HL-60 (cell line): ENCODE results near the gene ARL13B.

ENCODE experiments used
- DNase-seq, 2 experiments: peaks; one replicate each; pipeline ENCODE4 v3.0.0-alpha.2; 2010 to 2020; ENCODE audit warnings: low read depth in 1 of 2, low spot score in 1 of 2
- H3K27ac ChIP-seq: fragments of 250-450 bp; sonication (Bioruptor Pico); replicated peaks from 2 replicates; pipeline ENCODE4 v1.5.1; 2020; ENCODE audit warnings: mild to moderate bottlenecking, moderate library complexity
- H3K27me3 ChIP-seq: fragments of 250-450 bp; sonication (Bioruptor Pico); 2 replicates; pipeline ENCODE4 v1.5.1; 2021; ENCODE audit warnings: mild to moderate bottlenecking, moderate library complexity; ENCODE audit not compliant: insufficient read depth, poor library complexity, severe bottlenecking
- H3K4me3 ChIP-seq: replicated peaks from 2 replicates; pipeline ENCODE4 v1.5.1; 2011; ENCODE audit warnings: mild to moderate bottlenecking, control low read depth, low read length; ENCODE audit not compliant: insufficient read depth
- GABPA ChIP-seq: IDR thresholded peaks from 2 replicates; pipeline ENCODE4 v1.6.1; 2012; ENCODE audit warnings: low read depth
- POLR2AphosphoS5 ChIP-seq: IDR thresholded peaks from 2 replicates; pipeline ENCODE4 v1.6.1; 2012; ENCODE audit warnings: low read depth
- REST ChIP-seq: IDR thresholded peaks from 2 replicates; pipeline ENCODE4 v1.6.1; 2012; ENCODE audit warnings: low read depth; ENCODE audit not compliant: insufficient replicate concordance
- SPI1 ChIP-seq: IDR thresholded peaks from 2 replicates; pipeline ENCODE4 v1.6.1; 2012; ENCODE audit warnings: low read depth, mild to moderate bottlenecking, borderline replicate concordance
- TF ChIP-seq, protein P1 (sequence below): IDR thresholded peaks from one replicate; pipeline ENCODE4 v1.5.1; 2011; ENCODE audit warnings: low read length, control low read depth, inconsistent platforms; ENCODE audit not compliant: insufficient read depth

Gene ARL13B

GRCh38 chr3:94050546-94050945 is 70.6 kb downstream of the ARL13B start:
- Histone ChIP-seq H3K4me3 (no peak overlapping the region), H3K27ac (no peak overlapping the region), H3K27me3 (no peaks in the 10 kb centered on the region)
- DNase-seq = no peak
- TF ChIP-seq REST = no peak
- TF ChIP-seq, protein P1, sequence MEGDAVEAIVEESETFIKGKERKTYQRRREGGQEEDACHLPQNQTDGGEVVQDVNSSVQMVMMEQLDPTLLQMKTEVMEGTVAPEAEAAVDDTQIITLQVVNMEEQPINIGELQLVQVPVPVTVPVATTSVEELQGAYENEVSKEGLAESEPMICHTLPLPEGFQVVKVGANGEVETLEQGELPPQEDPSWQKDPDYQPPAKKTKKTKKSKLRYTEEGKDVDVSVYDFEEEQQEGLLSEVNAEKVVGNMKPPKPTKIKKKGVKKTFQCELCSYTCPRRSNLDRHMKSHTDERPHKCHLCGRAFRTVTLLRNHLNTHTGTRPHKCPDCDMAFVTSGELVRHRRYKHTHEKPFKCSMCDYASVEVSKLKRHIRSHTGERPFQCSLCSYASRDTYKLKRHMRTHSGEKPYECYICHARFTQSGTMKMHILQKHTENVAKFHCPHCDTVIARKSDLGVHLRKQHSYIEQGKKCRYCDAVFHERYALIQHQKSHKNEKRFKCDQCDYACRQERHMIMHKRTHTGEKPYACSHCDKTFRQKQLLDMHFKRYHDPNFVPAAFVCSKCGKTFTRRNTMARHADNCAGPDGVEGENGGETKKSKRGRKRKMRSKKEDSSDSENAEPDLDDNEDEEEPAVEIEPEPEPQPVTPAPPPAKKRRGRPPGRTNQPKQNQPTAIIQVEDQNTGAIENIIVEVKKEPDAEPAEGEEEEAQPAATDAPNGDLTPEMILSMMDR = no peak

GRCh38 chr3:94061297-94061696 is 81.3 kb downstream of the ARL13B start:
- DNase-seq = no peak
- no peak for TF ChIP-seq SPI1
- TF ChIP-seq POLR2AphosphoS5 = no peak
- TF ChIP-seq GABPA = no peak
- TF ChIP-seq, protein P1 = no peak
- TF ChIP-seq REST = no peak
- no peaks in the 10 kb centered on the region for H3K27me3 ChIP-seq
- no peak overlapping the region for H3K27ac ChIP-seq
- no peak overlapping the region for H3K4me3 ChIP-seq

- TF ChIP-seq GABPA (peak; percentile 53), SPI1 (0 out of 2 replicates have a peak, but pooled peaks have one; percentile 9), REST (peak; percentile 63), POLR2AphosphoS5 (peak; percentile 80)
- TF ChIP-seq, protein P1 = no peak
- peak; percentile 89 to 98 for DNase-seq
- Histone ChIP-seq H3K27ac (peak within 1 kb of the TSS; percentile 96), H3K4me3 (peak within 1 kb of the TSS; percentile 76), H3K27me3 (no peaks in the 10 kb centered on the region)
These were observed 82.8 kb downstream of the ARL13B start, which contains the start of the genes DHFR2 and NSUN3 for GRCh38 chr3:94062513-94063404. Gene DHFR2 (minus strand): TSS chr3:94062916. CDS start chr3:94061511, 1,405 bp downstream. Gene NSUN3 (plus strand): TSS chr3:94063061. CDS start chr3:94063127, 66 bp downstream.
